ENCODE data around the gene FAM210A.

GRCh38 chr18:13641551-13642439, 84.6 kb downstream of the FAM210A start:
- peak in 2 of 6 experiments; percentile 6 to 8 for TF ChIP-seq CTCF (IDR thresholded peaks at IDR 0.05)
- no peak for TF ChIP-seq POLR2A (IDR thresholded peaks at IDR 0.05)

Data from esophagus squamous epithelium (tissue), 4 donors.